H9 (cell line): ENCODE data around the gene MCU. TPM values are rescaled to one million over a fixed set of nuclear protein-coding genes. Genes with fewer than 3 reads are reported as not detected.

Source experiments
- DNase-seq: peaks from one replicate; pipeline ENCODE4 v3.0.0-alpha.2; 2017
- H2AFZ ChIP-seq: one replicate; pipeline ENCODE4 v1.6.1; 2013; ENCODE audit warnings: mild to moderate bottlenecking, low read length, control low read depth, moderate library complexity
- H2AK5ac ChIP-seq: 2 replicates; pipeline ENCODE4 v1.6.1; 2013; ENCODE audit warnings: low read length, control low read depth, mixed read lengths; ENCODE audit not compliant: insufficient read length
- H2BK120ac ChIP-seq: one replicate; pipeline ENCODE4 v1.6.1; 2013; ENCODE audit warnings: low read depth, mild to moderate bottlenecking, low read length, control low read depth, inconsistent platforms; ENCODE audit not compliant: poor library complexity, severe bottlenecking
- H2BK12ac ChIP-seq: 2 replicates; pipeline ENCODE4 v1.6.1; 2013; ENCODE audit warnings: low read length, control low read depth, mixed read lengths, low read depth; ENCODE audit not compliant: insufficient read length
- H2BK15ac ChIP-seq: 2 replicates; pipeline ENCODE4 v1.6.1; 2013; ENCODE audit warnings: low read depth, low read length, control low read depth
- H2BK20ac ChIP-seq: one replicate; pipeline ENCODE4 v1.6.1; 2013; ENCODE audit warnings: low read depth, mild to moderate bottlenecking, low read length, control low read depth, inconsistent platforms; ENCODE audit not compliant: poor library complexity, severe bottlenecking
- H2BK5ac ChIP-seq: 2 replicates; pipeline ENCODE4 v1.6.1; 2013; ENCODE audit warnings: low read length, control low read depth, mixed read lengths; ENCODE audit not compliant: insufficient read length
- H3K14ac ChIP-seq: 2 replicates; pipeline ENCODE4 v1.6.1; 2013; ENCODE audit warnings: low read length, control low read depth; ENCODE audit not compliant: insufficient read depth
- H3K18ac ChIP-seq: 2 replicates; pipeline ENCODE4 v1.6.1; 2013; ENCODE audit warnings: low read depth, mild to moderate bottlenecking, mixed read lengths, low read length, control low read depth; ENCODE audit not compliant: insufficient read length
- H3K23ac ChIP-seq: 2 replicates; pipeline ENCODE4 v1.6.1; 2013; ENCODE audit warnings: low read length, control low read depth, mixed read lengths, low read depth; ENCODE audit not compliant: insufficient read length
- H3K23me2 ChIP-seq: 2 replicates; pipeline ENCODE4 v1.6.1; 2013; ENCODE audit warnings: low read depth, mild to moderate bottlenecking, mixed read lengths, low read length, control low read depth; ENCODE audit not compliant: insufficient read length, poor library complexity, severe bottlenecking
- H3K27ac ChIP-seq: 2 replicates; pipeline ENCODE4 v1.5.1; 2013; ENCODE audit warnings: low read length, control low read depth, mixed read lengths, low read depth; ENCODE audit not compliant: insufficient read length
- H3K27me3 ChIP-seq: 2 replicates; pipeline ENCODE4 v1.6.1; 2013; ENCODE audit warnings: low read length, control low read depth, inconsistent platforms; ENCODE audit not compliant: insufficient read depth
- H3K4ac ChIP-seq: 2 replicates; pipeline ENCODE4 v1.6.1; 2013; ENCODE audit warnings: low read depth, mild to moderate bottlenecking, control low read depth, inconsistent platforms, low read length, moderate library complexity
- H3K4me1 ChIP-seq: 2 replicates; pipeline ENCODE4 v1.6.1; 2013; ENCODE audit warnings: low read length, control low read depth, inconsistent platforms; ENCODE audit not compliant: insufficient read depth
- H3K4me2 ChIP-seq: 2 replicates; pipeline ENCODE4 v1.6.1; 2013; ENCODE audit warnings: low read length, control low read depth, mixed read lengths; ENCODE audit not compliant: insufficient read length, insufficient read depth
- H3K56ac ChIP-seq: 2 replicates; pipeline ENCODE4 v1.6.1; 2013; ENCODE audit warnings: low read depth, mild to moderate bottlenecking, mixed read lengths, low read length, control low read depth; ENCODE audit not compliant: insufficient read length
- H3K79me1 ChIP-seq: 2 replicates; pipeline ENCODE4 v1.6.1; 2013; ENCODE audit warnings: low read depth, mild to moderate bottlenecking, moderate library complexity, low read length, control low read depth, inconsistent platforms; ENCODE audit not compliant: insufficient read depth, poor library complexity, severe bottlenecking
- H3K79me2 ChIP-seq: 2 replicates; pipeline ENCODE4 v1.6.1; 2013; ENCODE audit warnings: low read length, control low read depth, inconsistent platforms; ENCODE audit not compliant: insufficient read depth
- H3K9ac ChIP-seq: 2 replicates; pipeline ENCODE4 v1.6.1; 2013; ENCODE audit warnings: low read length, control low read depth, mixed read lengths; ENCODE audit not compliant: insufficient read length; ENCODE audit errors: extremely low read depth
- H3K9me3 ChIP-seq: one replicate; pipeline ENCODE4 v1.6.1; 2013; ENCODE audit warnings: low read depth, low read length, inconsistent platforms; ENCODE audit not compliant: control insufficient read depth
- H3T11ph ChIP-seq: one replicate; pipeline ENCODE4 v1.6.1; 2013; ENCODE audit warnings: mild to moderate bottlenecking, low read length, control low read depth, inconsistent platforms
- H4K20me1 ChIP-seq: one replicate; pipeline ENCODE4 v1.6.1; 2013; ENCODE audit not compliant: control insufficient read depth, insufficient read length, insufficient read depth
- H4K5ac ChIP-seq: 2 replicates; pipeline ENCODE4 v1.6.1; 2013; ENCODE audit warnings: low read depth, mild to moderate bottlenecking, mixed read lengths, low read length, control low read depth; ENCODE audit not compliant: insufficient read length
- H4K8ac ChIP-seq: replicated peaks from 2 replicates; pipeline ENCODE4 v1.6.1; 2013; ENCODE audit warnings: low read length, control low read depth, mixed read lengths, low read depth; ENCODE audit not compliant: insufficient read length
- H4K91ac ChIP-seq: 2 replicates; pipeline ENCODE4 v1.6.1; 2013; ENCODE audit warnings: low read depth, mild to moderate bottlenecking, moderate library complexity, mixed read lengths, low read length, control low read depth; ENCODE audit not compliant: insufficient read length
- H3K27ac Mint-ChIP-seq, 3 experiments: 2 replicates in 2 of 3; 3 replicates in 1 of 3; pipeline ENCODE4 v1.8.0; 2020 to 2021; ENCODE audit warnings: mixed read lengths in 3 of 3, mild to moderate bottlenecking in 1 of 3, moderate library complexity in 1 of 3
- H3K27me3 Mint-ChIP-seq: 2 replicates; pipeline ENCODE4 v1.8.0; 2021; ENCODE audit warnings: low read depth, mild to moderate bottlenecking, moderate library complexity, mixed read lengths
- H3K36me3 Mint-ChIP-seq, 3 experiments: 2 replicates in 2 of 3; 3 replicates in 1 of 3; pipeline ENCODE4 v1.8.0; 2020 to 2021; ENCODE audit warnings: low read depth in 3 of 3, mixed read lengths in 3 of 3; ENCODE audit not compliant: insufficient read depth in 1 of 3
- H3K4me1 Mint-ChIP-seq, 2 experiments: 2 replicates each; pipeline ENCODE4 v1.8.0; 2020; ENCODE audit warnings: mixed read lengths in 2 of 2
- H3K4me3 Mint-ChIP-seq, 2 experiments: 2 replicates in 1 of 2; 3 replicates in 1 of 2; pipeline ENCODE4 v1.8.0; 2020 to 2021; ENCODE audit warnings: mild to moderate bottlenecking in 2 of 2, mixed read lengths in 2 of 2, moderate library complexity in 1 of 2
- H3K9me3 Mint-ChIP-seq, 2 experiments: 2 replicates in 1 of 2; 3 replicates in 1 of 2; pipeline ENCODE4 v1.8.0; 2020; ENCODE audit warnings: mild to moderate bottlenecking in 2 of 2, mixed read lengths in 2 of 2, moderate library complexity in 1 of 2
- CTCF ChIP-seq: fragments of 200-600 bp; sonication (generic); conservative IDR thresholded peaks from 3 replicates; pipeline ENCODE4 v1.8.0; 2021; ENCODE audit warnings: antibody characterized with exemption, mild to moderate bottlenecking
- WGBS: extraction: QIAGEN DNeasy Blood & Tissue Kit; methylation state at CpG from one replicate; pipeline ENCODE4 v1.1.7; 2013; ENCODE audit warnings: missing lambda C conversion rate, low lambda C conversion rate, mixed read lengths; ENCODE audit not compliant: insufficient read length; ENCODE audit errors: extremely low coverage; 5-methylcytosine and 5-hydroxymethylcytosine counted together
- total RNA-seq: library from RNA; stranded (reverse); gene quantifications from 2 replicates; pipeline ENCODE4 v1.2.1, GENCODE V29; 2021

MCU gene
- total RNA-seq, 1 experiment from 2014 or later: 36.6 TPM

- Histone ChIP-seq H2BK20ac (no peak overlapping the region), H3K79me1 (no peaks in the 10 kb centered on the region), H4K20me1 (no peaks in the 10 kb centered on the region), H3K27me3 (no peaks in the 10 kb centered on the region), H4K91ac (no peak overlapping the region), H3K14ac (no peak overlapping the region), H3K4me2 (no peak overlapping the region), H3T11ph (no peak overlapping the region), H2AFZ (no peak overlapping the region), H3K56ac (no peak overlapping the region), H2BK5ac (no peak overlapping the region), H4K5ac (no peak overlapping the region), H3K4me1 (peaks cover 12% of the 10 kb centered on the region; the same call in 1 of the 2 replicates), H2BK12ac (no peak overlapping the region), H3K79me2 (no peaks in the 10 kb centered on the region), H3K18ac (no peak overlapping the region), H3K23ac (no peak overlapping the region), H2BK15ac (no peak overlapping the region), H3K9me3 (no peaks in the 10 kb centered on the region), H2AK5ac (no peak overlapping the region), H3K9ac (no peak overlapping the region), H3K4ac (no peak overlapping the region), H2BK120ac (no peak overlapping the region), H3K27ac (no peak overlapping the region), H3K23me2 (no peaks in the 10 kb centered on the region), H4K8ac (no peak overlapping the region)
- Mint-ChIP-seq H3K27me3 (no peaks in the 10 kb centered on the region; the same call in 1 of the 2 replicates), H3K9me3 (no peaks in the 10 kb centered on the region), H3K4me1 (peaks cover 35 to 38% of the 10 kb centered on the region in 2 experiments), H3K4me3 (no peak overlapping the region), H3K36me3 (peaks cover 16 to 39% (median 21%) of the 10 kb centered on the region in 3 experiments), H3K27ac (peak overlapping the region in 2 of 3 experiments; percentile 15 to 33; a peak in 5 of 7 replicates)
- no peak for TF ChIP-seq CTCF
- DNase-seq: no peak
- WGBS: no CpG with 5 or more reads among the region's 7 CpGs
Observed at GRCh38 chr10:72888151-72888638, 196.3 kb downstream of the MCU start.
